Pancreas (tissue), 10 donors: ENCODE results near the gene CD300LB. TPM values are rescaled to one million over a fixed set of nuclear protein-coding genes. Genes with fewer than 3 reads are reported as not detected.
"Not testable (repeated sequence)": the region's sequence is repeated elsewhere in the genome, so short reads cannot be mapped to it uniquely, and the experiment has no call there.

Experiments
- ATAC-seq, 4 donors: fragments of 200-7000 bp; cut with Tn5 transposase; one replicate each; pipeline versions ENCODE4 v1.8.0 to v1.9.1; 2020; ENCODE audit warnings: mild to moderate bottlenecking in 4 of 4, moderate library complexity in 4 of 4
- DNase-seq, 6 donors: peaks; one replicate each; pipeline ENCODE4 v3.0.0-alpha.2; 2020
- FAIRE-seq: peaks from 2 replicates; lab custom pipeline; 2012; peaks lifted over from hg19 to GRCh38; lab: Jason Lieb, UNC
- H3K27ac ChIP-seq, 4 donors: fragments of 200-600 bp; sonication (generic); 1 replicate in 3 of 4; 2 replicates in 1 of 4; pipeline versions ENCODE4 v1.5.0 to v1.8.0; 2020
- H3K27me3 ChIP-seq, 4 donors: fragments of 200-600 bp; one replicate each; pipeline ENCODE4 v1.8.0; 2021
- H3K36me3 ChIP-seq, 3 donors: fragments of 200-600 bp; sonication (generic) in 1 of 3; one replicate each; pipeline versions ENCODE4 v1.5.0 to v1.8.0; 2020 to 2021
- H3K4me1 ChIP-seq, 3 donors: fragments of 200-600 bp; one replicate each; pipeline ENCODE4 v1.8.0; 2021
- H3K4me3 ChIP-seq, 4 donors: fragments of 200-600 bp; sonication (generic) in 2 of 4; one replicate each; pipeline versions ENCODE4 v1.5.0 to v1.8.0; 2020 to 2021
- H3K9me3 ChIP-seq, 4 donors: fragments of 200-600 bp; one replicate each; pipeline ENCODE4 v1.8.0; 2021
- CTCF ChIP-seq, 4 donors: fragments of 200-600 bp; sonication (generic) in 3 of 4; IDR thresholded peaks; one replicate each; pipeline versions ENCODE4 v1.5.0 to v1.8.0; 2021; ENCODE audit warnings: antibody characterized with exemption in 4 of 4
- WGBS, 2 donors: extraction: QIAGEN DNeasy Blood & Tissue Kit; methylation state at CpG; one replicate each; pipeline ENCODE4 v1.1.7; 2013; 5-methylcytosine and 5-hydroxymethylcytosine counted together
- intact Hi-C, 3 donors: fragments of 100-400 bp; cut with DNase I; formaldehyde crosslinking; loops; one replicate each; pipeline versions ENCODE4 v1.11.1 to v1.14.2; 2022
- polyA plus RNA-seq, 2 donors: library from polyadenylated mRNA; stranded (reverse); fragments of 200-250 nt; gene quantifications; one replicate each; pipeline ENCODE4 v1.2.3, GENCODE V29; 2013
- total RNA-seq, 6 donors: library from RNA; stranded (reverse); fragmentation: NEBNext Ultra II Directional in 4 of 6; extraction: Animal tissue kit (Norgen Biotek cat#: 25700) in 4 of 6; gene quantifications; one replicate each; pipeline versions ENCODE4 v1.2.1 to v1.2.4, GENCODE V29; 2021 to 2023
- donor health status: healthy with polysubstance abuse.
- donor health status: DM: no; HTN: no; CAD: no; lungs with moderate emphysema.
- donor health status: DM: no; HTN: no; CAD: no.
- donor health status: control.
- donor health status: control.
- donor health status: Bipolar disorder and iron deficiency.
- donor health status: DM: yes; HTN: yes; CAD: no.
- donor health status: DM: no; HTN: no; CAD: no.
- donor health status: DM: no; HTN: no; CAD: no.
- donor health status: DM: yes; HTN: yes; CAD: no.

CD300LB gene
- total and polyA plus RNA-seq, 8 donors: 0.08 to 0.52 (median 0.14) TPM; not detected in 3

- intact Hi-C loops: no loop called here
- no peak for FAIRE-seq
Measured at GRCh38 chr17:74520790-74521480, 10.3 kb downstream of the CD300LB start.

GRCh38 chr17:74520016-74520434 is 11.2 kb downstream of the CD300LB start:
- FAIRE-seq (no peak), ATAC-seq (peak in 2 of 4 donors; percentile 67 to 75), DNase-seq (no peak)
- no peaks in the 10 kb centered on the region for H3K36me3 ChIP-seq
- 69 to 79% methylated on average over 3 of the region's 3 CpGs for WGBS, 2 donors
- TF ChIP-seq CTCF (IDR thresholded peaks at IDR 0.05): no peak
- intact Hi-C loops: no loop called here
- H3K4me1 ChIP-seq: no peaks in the 10 kb centered on the region
- H3K4me3 ChIP-seq: no peak overlapping the region
- no peaks in the 10 kb centered on the region for H3K27me3 ChIP-seq
- peak overlapping the region in 2 of 4 donors; percentile 50 to 63 for H3K27ac ChIP-seq
- H3K9me3 ChIP-seq: no peaks in the 10 kb centered on the region

More at GRCh38 chr17:74520790-74521480, 10.3 kb downstream of the CD300LB start:
- Histone ChIP-seq H3K9me3 (no peaks in the 10 kb centered on the region), H3K27ac (peak overlapping the region in 2 of 4 donors; percentile 50 to 63), H3K4me1 (no peaks in the 10 kb centered on the region), H3K36me3 (no peaks in the 10 kb centered on the region), H3K27me3 (no peaks in the 10 kb centered on the region), H3K4me3 (no peak overlapping the region)
- DNase-seq: no peak
- WGBS, 2 donors: 71 to 77% methylated on average over 21 of the region's 21 CpGs
- TF ChIP-seq CTCF (IDR thresholded peaks at IDR 0.05): no peak
- peak in 2 of 4 donors; percentile 69 to 70 for ATAC-seq

GRCh38 chr17:74518413-74518981 is 12.8 kb downstream of the CD300LB start:
- WGBS, 2 donors: 63 to 70% methylated on average over 6 of the region's 6 CpGs
- H3K36me3 ChIP-seq, H3K4me1 ChIP-seq, intact Hi-C loops, H3K27me3 ChIP-seq, DNase-seq, H3K9me3 ChIP-seq, ATAC-seq, H3K4me3 ChIP-seq, H3K27ac ChIP-seq, FAIRE-seq: not testable (repeated sequence)

- DNase-seq (no peak), FAIRE-seq (no peak), ATAC-seq (no peak)
- H3K27me3 ChIP-seq: no peaks in the 10 kb centered on the region
- no peak overlapping the region for H3K4me3 ChIP-seq
- no peak for TF ChIP-seq CTCF (IDR thresholded peaks at IDR 0.05)
- intact Hi-C loops: no loop called here
- 68 to 82% methylated on average over 3 of the region's 3 CpGs for WGBS, 2 donors
- no peak overlapping the region for H3K27ac ChIP-seq
- H3K4me1 ChIP-seq: no peaks in the 10 kb centered on the region
- no peaks in the 10 kb centered on the region for H3K9me3 ChIP-seq
- no peaks in the 10 kb centered on the region for H3K36me3 ChIP-seq
Measured at GRCh38 chr17:74516561-74517328, 14.5 kb downstream of the CD300LB start.

GRCh38 chr17:74515941-74516340 is 15.3 kb downstream of the CD300LB start:
- DNase-seq (no peak), ATAC-seq (no peak), FAIRE-seq (no peak)
- intact Hi-C loops: no loop called here
- H3K9me3 ChIP-seq: no peaks in the 10 kb centered on the region
- WGBS, 2 donors: 52 to 60% methylated on average over 4 of the region's 4 CpGs
- H3K27me3 ChIP-seq: no peaks in the 10 kb centered on the region
- no peaks in the 10 kb centered on the region for H3K36me3 ChIP-seq
- no peak for TF ChIP-seq CTCF (IDR thresholded peaks at IDR 0.05)
- H3K4me3 ChIP-seq: no peak overlapping the region
- H3K27ac ChIP-seq: no peak overlapping the region
- no peaks in the 10 kb centered on the region for H3K4me1 ChIP-seq
